HL-60 (cell line): ENCODE results near the gene TRIM68.

ENCODE experiments used
- DNase-seq, 2 experiments: peaks; one replicate each; pipeline ENCODE4 v3.0.0-alpha.2; 2010 to 2020; ENCODE audit warnings: low read depth in 1 of 2, low spot score in 1 of 2
- H3K27ac ChIP-seq: fragments of 250-450 bp; sonication (Bioruptor Pico); replicated peaks from 2 replicates; pipeline ENCODE4 v1.5.1; 2020; ENCODE audit warnings: mild to moderate bottlenecking, moderate library complexity
- H3K27me3 ChIP-seq: fragments of 250-450 bp; sonication (Bioruptor Pico); 2 replicates; pipeline ENCODE4 v1.5.1; 2021; ENCODE audit warnings: mild to moderate bottlenecking, moderate library complexity; ENCODE audit not compliant: insufficient read depth, poor library complexity, severe bottlenecking
- H3K4me3 ChIP-seq: replicated peaks from 2 replicates; pipeline ENCODE4 v1.5.1; 2011; ENCODE audit warnings: mild to moderate bottlenecking, control low read depth, low read length; ENCODE audit not compliant: insufficient read depth
- GABPA ChIP-seq: IDR thresholded peaks from 2 replicates; pipeline ENCODE4 v1.6.1; 2012; ENCODE audit warnings: low read depth
- POLR2AphosphoS5 ChIP-seq: IDR thresholded peaks from 2 replicates; pipeline ENCODE4 v1.6.1; 2012; ENCODE audit warnings: low read depth
- SPI1 ChIP-seq: IDR thresholded peaks from 2 replicates; pipeline ENCODE4 v1.6.1; 2012; ENCODE audit warnings: low read depth, mild to moderate bottlenecking, borderline replicate concordance
- TF ChIP-seq, protein P1 (sequence below): IDR thresholded peaks from one replicate; pipeline ENCODE4 v1.5.1; 2011; ENCODE audit warnings: low read length, control low read depth, inconsistent platforms; ENCODE audit not compliant: insufficient read depth
- TF ChIP-seq, protein P2 (sequence below): IDR thresholded peaks from 2 replicates; pipeline ENCODE4 v1.6.1; 2012; ENCODE audit warnings: low read depth; ENCODE audit not compliant: insufficient replicate concordance

Gene TRIM68

DNA sequence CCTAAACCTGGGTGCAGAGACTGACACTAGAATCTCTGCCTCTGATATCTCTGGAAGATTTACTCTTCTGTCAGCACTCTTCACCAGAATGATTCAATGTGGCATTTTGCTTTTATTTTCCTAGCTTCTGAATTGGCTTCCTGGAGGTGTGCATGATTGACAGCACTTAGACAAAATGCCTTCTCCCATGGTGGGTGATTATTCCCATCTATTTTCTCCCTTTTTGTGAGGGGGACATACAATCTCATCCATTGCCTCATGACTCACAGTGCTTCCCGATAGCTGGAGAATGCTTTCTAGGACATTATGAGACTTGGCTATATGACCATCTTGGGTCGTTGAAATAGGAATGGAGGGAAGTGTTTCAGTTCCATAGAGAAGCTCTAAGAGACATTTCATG lies 4.0 kb upstream of the TRIM68 start:
- Histone ChIP-seq H3K4me3 (no peak overlapping the region), H3K27ac (no peak overlapping the region), H3K27me3 (no peaks in the 10 kb centered on the region)
- DNase-seq, result no peak
- TF ChIP-seq, protein P1, sequence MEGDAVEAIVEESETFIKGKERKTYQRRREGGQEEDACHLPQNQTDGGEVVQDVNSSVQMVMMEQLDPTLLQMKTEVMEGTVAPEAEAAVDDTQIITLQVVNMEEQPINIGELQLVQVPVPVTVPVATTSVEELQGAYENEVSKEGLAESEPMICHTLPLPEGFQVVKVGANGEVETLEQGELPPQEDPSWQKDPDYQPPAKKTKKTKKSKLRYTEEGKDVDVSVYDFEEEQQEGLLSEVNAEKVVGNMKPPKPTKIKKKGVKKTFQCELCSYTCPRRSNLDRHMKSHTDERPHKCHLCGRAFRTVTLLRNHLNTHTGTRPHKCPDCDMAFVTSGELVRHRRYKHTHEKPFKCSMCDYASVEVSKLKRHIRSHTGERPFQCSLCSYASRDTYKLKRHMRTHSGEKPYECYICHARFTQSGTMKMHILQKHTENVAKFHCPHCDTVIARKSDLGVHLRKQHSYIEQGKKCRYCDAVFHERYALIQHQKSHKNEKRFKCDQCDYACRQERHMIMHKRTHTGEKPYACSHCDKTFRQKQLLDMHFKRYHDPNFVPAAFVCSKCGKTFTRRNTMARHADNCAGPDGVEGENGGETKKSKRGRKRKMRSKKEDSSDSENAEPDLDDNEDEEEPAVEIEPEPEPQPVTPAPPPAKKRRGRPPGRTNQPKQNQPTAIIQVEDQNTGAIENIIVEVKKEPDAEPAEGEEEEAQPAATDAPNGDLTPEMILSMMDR, result no peak
- TF ChIP-seq POLR2AphosphoS5 (no peak), GABPA (no peak), SPI1 (no peak)
- TF ChIP-seq, protein P2, sequence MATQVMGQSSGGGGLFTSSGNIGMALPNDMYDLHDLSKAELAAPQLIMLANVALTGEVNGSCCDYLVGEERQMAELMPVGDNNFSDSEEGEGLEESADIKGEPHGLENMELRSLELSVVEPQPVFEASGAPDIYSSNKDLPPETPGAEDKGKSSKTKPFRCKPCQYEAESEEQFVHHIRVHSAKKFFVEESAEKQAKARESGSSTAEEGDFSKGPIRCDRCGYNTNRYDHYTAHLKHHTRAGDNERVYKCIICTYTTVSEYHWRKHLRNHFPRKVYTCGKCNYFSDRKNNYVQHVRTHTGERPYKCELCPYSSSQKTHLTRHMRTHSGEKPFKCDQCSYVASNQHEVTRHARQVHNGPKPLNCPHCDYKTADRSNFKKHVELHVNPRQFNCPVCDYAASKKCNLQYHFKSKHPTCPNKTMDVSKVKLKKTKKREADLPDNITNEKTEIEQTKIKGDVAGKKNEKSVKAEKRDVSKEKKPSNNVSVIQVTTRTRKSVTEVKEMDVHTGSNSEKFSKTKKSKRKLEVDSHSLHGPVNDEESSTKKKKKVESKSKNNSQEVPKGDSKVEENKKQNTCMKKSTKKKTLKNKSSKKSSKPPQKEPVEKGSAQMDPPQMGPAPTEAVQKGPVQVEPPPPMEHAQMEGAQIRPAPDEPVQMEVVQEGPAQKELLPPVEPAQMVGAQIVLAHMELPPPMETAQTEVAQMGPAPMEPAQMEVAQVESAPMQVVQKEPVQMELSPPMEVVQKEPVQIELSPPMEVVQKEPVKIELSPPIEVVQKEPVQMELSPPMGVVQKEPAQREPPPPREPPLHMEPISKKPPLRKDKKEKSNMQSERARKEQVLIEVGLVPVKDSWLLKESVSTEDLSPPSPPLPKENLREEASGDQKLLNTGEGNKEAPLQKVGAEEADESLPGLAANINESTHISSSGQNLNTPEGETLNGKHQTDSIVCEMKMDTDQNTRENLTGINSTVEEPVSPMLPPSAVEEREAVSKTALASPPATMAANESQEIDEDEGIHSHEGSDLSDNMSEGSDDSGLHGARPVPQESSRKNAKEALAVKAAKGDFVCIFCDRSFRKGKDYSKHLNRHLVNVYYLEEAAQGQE, result no peak

DNA sequence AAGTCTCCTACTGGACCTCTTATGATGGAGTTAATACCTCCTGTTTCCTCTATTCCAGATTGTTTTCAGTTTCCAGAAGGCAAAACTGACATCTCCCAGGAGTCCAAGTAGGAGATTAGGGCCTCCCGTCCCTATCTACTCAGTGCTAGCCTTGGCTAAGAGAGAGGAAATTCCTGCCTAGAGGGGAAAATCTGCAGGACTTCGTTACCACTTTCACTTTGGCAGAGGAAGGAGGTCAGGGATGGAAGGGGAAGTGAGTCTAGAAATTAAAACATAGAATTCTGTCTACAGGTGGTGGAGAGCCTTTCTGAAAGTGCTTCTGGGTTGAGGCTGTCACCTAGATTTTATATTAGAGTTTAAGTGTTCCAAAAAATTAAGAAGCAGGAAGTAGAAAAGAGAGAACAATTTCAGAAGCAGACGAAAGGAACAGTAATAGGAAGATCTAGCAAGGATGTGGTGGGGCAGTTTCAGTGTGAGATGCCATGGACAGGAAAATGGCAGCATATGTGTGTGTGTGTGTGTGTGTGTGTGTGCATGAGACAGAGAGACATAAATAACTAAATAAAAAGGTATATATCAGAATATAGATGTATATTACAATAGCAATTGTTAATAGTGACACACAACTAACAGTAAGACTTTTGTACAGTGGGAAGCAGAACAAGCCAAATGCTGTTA lies 2.4 kb upstream of the TRIM68 start:
- peak in 1 of 2 experiments; percentile 5 for DNase-seq

DNA sequence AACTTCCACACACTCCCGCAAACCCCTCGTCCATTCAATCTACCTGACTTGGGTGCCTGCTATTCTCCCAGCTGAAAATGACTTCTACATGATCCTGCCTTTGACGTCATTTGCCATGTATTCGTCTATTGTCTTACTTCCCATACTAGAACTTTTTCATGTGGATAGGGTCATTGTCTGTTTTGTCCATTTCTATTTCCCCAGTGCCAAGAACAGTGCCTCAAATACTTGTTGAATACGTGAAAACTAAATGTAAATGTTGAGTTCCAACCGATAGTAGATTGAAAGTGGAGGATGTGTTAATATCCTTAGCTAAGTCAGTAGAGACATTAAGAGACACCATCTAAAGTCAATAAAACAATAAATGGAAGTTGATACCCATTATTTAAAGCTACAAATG lies 935 bp downstream of the TRIM68 start:
- DNase-seq, result no peak
- H3K27me3 ChIP-seq, result no peaks in the 10 kb centered on the region
- H3K4me3 ChIP-seq, result peak overlapping the region; percentile 86
- no peak for TF ChIP-seq GABPA
- TF ChIP-seq, protein P1, result no peak
- TF ChIP-seq, protein P2, result no peak
- no peak overlapping the region for H3K27ac ChIP-seq

More for the DNA sequence above, 2.4 kb upstream of the TRIM68 start:
- H3K27me3 ChIP-seq, result no peaks in the 10 kb centered on the region
- TF ChIP-seq, protein P1, result no peak
- TF ChIP-seq, protein P2, result no peak
- TF ChIP-seq GABPA (no peak), SPI1 (peak; percentile 50; the same call in 1 of the 2 replicates), POLR2AphosphoS5 (no peak)
- no peak overlapping the region for H3K27ac ChIP-seq
- H3K4me3 ChIP-seq, result 0 out of 2 replicates have a peak overlapping the region, but pooled peaks have one; percentile 2
